ENCODE results near the gene ICAM5. TPM values are rescaled to one million over a fixed set of nuclear protein-coding genes. Genes with fewer than 3 reads are reported as not detected.

Gene ICAM5
- total and polyA plus RNA-seq, 4 donors: 4.1 to 32.1 (median 18.6) TPM

- Histone ChIP-seq H3K27ac (ENCODE audit: low read depth in 1 of 2, low read length in 1 of 2) (no peak overlapping the region), H3K36me3 (ENCODE audit: control insufficient read depth in 4 of 4, insufficient read depth in 4 of 4, low read length in 4 of 4) (peaks cover 2 to 44% (median 30%) of the 10 kb centered on the region in 4 donors), H3K27me3 (ENCODE audit: control insufficient read depth in 3 of 3, insufficient read depth in 3 of 3, low read length in 2 of 3) (no peaks in the 10 kb centered on the region), H3K9me3 (ENCODE audit: control insufficient read depth in 4 of 4, insufficient read depth in 3 of 4, low read length in 3 of 4) (no peaks in the 10 kb centered on the region), H3K9ac (ENCODE audit: insufficient read depth in 1 of 2, low read length in 2 of 2) (no peak overlapping the region), H3K4me1 (ENCODE audit: control insufficient read depth in 5 of 5, insufficient read depth in 5 of 5, low read length in 5 of 5) (peaks cover 0 to 19% (median 9%) of the 10 kb centered on the region in 5 donors), H3K4me3 (no peak overlapping the region)
- DNase-seq (no peak), ATAC-seq (ENCODE audit: insufficient read depth, low FRiP score) (no peak)
- 95 to 96% methylated on average over 13 of the region's 13 CpGs for WGBS, 2 donors
- TF ChIP-seq CTCF (IDR thresholded peaks at IDR 0.05; ENCODE audit: control extremely low read depth, extremely low read depth): no peak
These were observed 39.8 kb downstream of the ICAM5 start for GRCh38 chr19:10329555-10329954.

- peaks cover 0 to 26% (median 18%) of the 10 kb centered on the region in 4 donors for H3K36me3 ChIP-seq (ENCODE audit: control insufficient read depth in 4 of 4, insufficient read depth in 4 of 4, low read length in 4 of 4)
- peaks cover 0 to 25% (median 9%) of the 10 kb centered on the region in 5 donors for H3K4me1 ChIP-seq (ENCODE audit: control insufficient read depth in 5 of 5, insufficient read depth in 5 of 5, low read length in 5 of 5)
- peak overlapping the region; percentile 90 for H3K4me3 ChIP-seq
- WGBS, 2 donors: 33 to 39% methylated on average over 18 of the region's 18 CpGs
- H3K27ac ChIP-seq (ENCODE audit: low read depth in 1 of 2, low read length in 1 of 2): peak overlapping the region; percentile 88 to 99
- no peak for DNase-seq
- H3K9me3 ChIP-seq (ENCODE audit: control insufficient read depth in 4 of 4, insufficient read depth in 3 of 4, low read length in 3 of 4): no peaks in the 10 kb centered on the region
- H3K9ac ChIP-seq (ENCODE audit: insufficient read depth in 1 of 2, low read length in 2 of 2): peak overlapping the region in 1 of 2 donors; percentile 40
- no peak for ATAC-seq (ENCODE audit: insufficient read depth, low FRiP score)
- no peaks in the 10 kb centered on the region for H3K27me3 ChIP-seq (ENCODE audit: control insufficient read depth in 3 of 3, insufficient read depth in 3 of 3, low read length in 2 of 3)
- TF ChIP-seq CTCF (IDR thresholded peaks at IDR 0.05; ENCODE audit: control extremely low read depth, extremely low read depth): no peak
These were observed 42.6 kb downstream of the ICAM5 start for GRCh38 chr19:10332158-10332964.

- Histone ChIP-seq H3K27ac (ENCODE audit: low read depth in 1 of 2, low read length in 1 of 2) (peak within 1 kb of the TSS; percentile 89 to 99), H3K4me3 (peak within 1 kb of the TSS; percentile 90), H3K9me3 (ENCODE audit: control insufficient read depth in 4 of 4, insufficient read depth in 3 of 4, low read length in 3 of 4) (no peaks in the 10 kb centered on the region), H3K9ac (ENCODE audit: insufficient read depth in 1 of 2, low read length in 2 of 2) (peak within 1 kb of the TSS in 1 of 2 donors; percentile 40), H3K36me3 (ENCODE audit: control insufficient read depth in 4 of 4, insufficient read depth in 4 of 4, low read length in 4 of 4) (peaks cover 0 to 18% (median 11%) of the 10 kb centered on the region in 4 donors), H3K27me3 (ENCODE audit: control insufficient read depth in 3 of 3, insufficient read depth in 3 of 3, low read length in 2 of 3) (no peaks in the 10 kb centered on the region), H3K4me1 (ENCODE audit: control insufficient read depth in 5 of 5, insufficient read depth in 5 of 5, low read length in 5 of 5) (peaks cover 0 to 25% (median 9%) of the 10 kb centered on the region in 5 donors)
- ATAC-seq (ENCODE audit: insufficient read depth, low FRiP score) (peak; percentile 91), DNase-seq (peak; percentile 98 to 99 (median 98))
- 0 to 1% methylated on average over 74 to 82 of the region's 82 CpGs for WGBS, 2 donors
- no peak for TF ChIP-seq CTCF (IDR thresholded peaks at IDR 0.05; ENCODE audit: control extremely low read depth, extremely low read depth)
These were observed 43.4 kb downstream of the ICAM5 start, which contains the start of gene RAVER1 for GRCh38 chr19:10332965-10333757. Gene RAVER1 (minus strand): TSS chr19:10333529. CDS start chr19:10333507, 22 bp downstream.

Measured in lung (tissue), 12 donors.